H1 (cell line): ENCODE data around the gene GRIK4. TPM values are rescaled to one million over a fixed set of nuclear protein-coding genes. Genes with fewer than 3 reads are reported as not detected.

ENCODE experiments used
- CTCF ChIA-PET: fragments of 300-600 bp; sonication (Branson Sonifier 250); formaldehyde crosslinking; loops from one replicate; lab custom pipeline; 2021; ENCODE audit not compliant: partially characterized antibody; lab: Charles Lee
- POLR2A ChIA-PET: fragments of 300-600 bp; sonication (Branson Sonifier 250); formaldehyde crosslinking; loops from one replicate; lab custom pipeline; 2021; ENCODE audit warnings: inconsistent platforms; ENCODE audit not compliant: partially characterized antibody; lab: Charles Lee
- DNase-seq, 2 experiments: peaks; one replicate each; pipeline versions ENCODE4 v3.0.0 to v3.0.0-alpha.2; 2010 to 2022; ENCODE audit warnings: low spot score in 2 of 2, low read depth in 1 of 2, mixed read lengths in 1 of 2
- FAIRE-seq: peaks from 2 replicates; lab custom pipeline; 2011; peaks lifted over from hg19 to GRCh38; lab: Jason Lieb, UNC
- H2AFZ ChIP-seq: 2 replicates; pipeline ENCODE4 v1.8.1; 2012; ENCODE audit warnings: low read length, inconsistent platforms
- H2AK5ac ChIP-seq: 2 replicates; pipeline ENCODE4 v1.6.1; 2013; ENCODE audit warnings: low read depth, low read length
- H2BK120ac ChIP-seq: replicated peaks from 2 replicates; pipeline ENCODE3; 2013; ENCODE audit warnings: low read depth, low read length, inconsistent platforms
- H2BK12ac ChIP-seq: 2 replicates; pipeline ENCODE4 v1.6.1; 2013; ENCODE audit warnings: low read depth, low read length
- H2BK15ac ChIP-seq: 2 replicates; pipeline ENCODE4 v1.6.1; 2013; ENCODE audit warnings: low read length
- H2BK20ac ChIP-seq: 2 replicates; pipeline ENCODE4 v1.6.1; 2013; ENCODE audit warnings: low read length
- H2BK5ac ChIP-seq: 2 replicates; pipeline ENCODE4 v1.6.1; 2013; ENCODE audit warnings: low read depth, low read length
- H3K14ac ChIP-seq: 2 replicates; pipeline ENCODE4 v1.6.1; 2013; ENCODE audit warnings: inconsistent platforms; ENCODE audit not compliant: insufficient read length
- H3K18ac ChIP-seq: 2 replicates; pipeline ENCODE4 v1.6.1; 2013; ENCODE audit warnings: low read length; ENCODE audit errors: extremely low read depth
- H3K23ac ChIP-seq: 2 replicates; pipeline ENCODE4 v1.6.1; 2013; ENCODE audit warnings: inconsistent platforms; ENCODE audit not compliant: insufficient read length
- H3K23me2 ChIP-seq: 2 replicates; pipeline ENCODE4 v1.6.1; 2013; ENCODE audit warnings: low read depth, low read length
- H3K27ac ChIP-seq: 2 replicates; pipeline ENCODE4 v1.6.1; 2011; ENCODE audit warnings: low read depth, low read length, inconsistent platforms
- H3K27me3 ChIP-seq, 4 experiments: replicated peaks in 1 of 4; 1 replicate in 1 of 4; 2 replicates in 3 of 4; pipeline versions ENCODE4 v1.6.1 to v1.8.1; 2011 to 2013; ENCODE audit warnings: low read length in 3 of 4, mild to moderate bottlenecking in 3 of 4, inconsistent platforms in 2 of 4, mixed read lengths in 2 of 4, moderate library complexity in 1 of 4; ENCODE audit not compliant: control insufficient read depth in 3 of 4, insufficient read depth in 3 of 4; ENCODE audit errors: extremely low read depth in 1 of 4
- H3K36me3 ChIP-seq, 4 experiments: 2 replicates each; pipeline versions ENCODE4 v1.6.1 to v1.8.1; 2011 to 2013; ENCODE audit warnings: mild to moderate bottlenecking in 4 of 4, low read length in 3 of 4, moderate library complexity in 2 of 4, control low read depth in 1 of 4, inconsistent platforms in 1 of 4; ENCODE audit not compliant: insufficient read depth in 4 of 4, control insufficient read depth in 2 of 4
- H3K4ac ChIP-seq: replicated peaks from 2 replicates; pipeline ENCODE3; 2013; ENCODE audit warnings: low read length, low read depth, mixed read lengths, inconsistent platforms; ENCODE audit not compliant: insufficient read length
- H3K4me1 ChIP-seq, 4 experiments: replicated peaks in 1 of 4; 1 replicate in 1 of 4; 2 replicates in 3 of 4; pipeline versions ENCODE4 v1.6.1 to v1.8.1; 2011 to 2013; ENCODE audit warnings: low read length in 3 of 4, inconsistent platforms in 2 of 4, mixed read lengths in 1 of 4; ENCODE audit not compliant: insufficient read depth in 4 of 4, control insufficient read depth in 3 of 4
- H3K4me2 ChIP-seq, 2 experiments: 2 replicates each; pipeline versions ENCODE4 v1.6.1 to v1.8.1; 2011 to 2013; ENCODE audit warnings: low read depth in 2 of 2, low read length in 2 of 2, control low read depth in 1 of 2, inconsistent platforms in 1 of 2, mild to moderate bottlenecking in 1 of 2; ENCODE audit not compliant: insufficient read depth in 1 of 2
- H3K4me3 ChIP-seq, 4 experiments: fragments of 200-600, 300-600 bp in 1 of 4; sonication (generic), shearing (Covaris generic), sonication (Bioruptor Twin) in 1 of 4; 2 replicates each; pipeline versions ENCODE4 v1.5.1 to v1.8.1; 2011 to 2016; ENCODE audit warnings: low read length in 4 of 4, low read depth in 3 of 4, control low read depth in 2 of 4, inconsistent platforms in 2 of 4, mild to moderate bottlenecking in 2 of 4, mixed read lengths in 1 of 4, moderate library complexity in 1 of 4; ENCODE audit not compliant: insufficient read depth in 2 of 4; ENCODE audit errors: extremely low read depth in 1 of 4
- H3K56ac ChIP-seq: replicated peaks from 2 replicates; pipeline ENCODE3; 2013; ENCODE audit warnings: low read depth, mild to moderate bottlenecking, mixed read lengths, low read length, inconsistent platforms; ENCODE audit not compliant: insufficient read length
- H3K79me1 ChIP-seq: 2 replicates; pipeline ENCODE4 v1.6.1; 2013; ENCODE audit warnings: low read depth, low read length, control low read depth
- H3K79me2 ChIP-seq, 2 experiments: 2 replicates each; pipeline versions ENCODE4 v1.6.1 to v1.8.1; 2012 to 2013; ENCODE audit warnings: low read length in 2 of 2, mild to moderate bottlenecking in 2 of 2, inconsistent platforms in 1 of 2; ENCODE audit not compliant: insufficient read depth in 2 of 2, control insufficient read depth in 1 of 2
- H3K9ac ChIP-seq, 4 experiments: replicated peaks in 1 of 4; 1 replicate in 1 of 4; 2 replicates in 3 of 4; pipeline versions ENCODE4 v1.6.1 to v1.8.1; 2011 to 2013; ENCODE audit warnings: low read depth in 3 of 4, low read length in 3 of 4, control low read depth in 2 of 4, mild to moderate bottlenecking in 2 of 4, moderate library complexity in 2 of 4, inconsistent platforms in 1 of 4; ENCODE audit errors: extremely low read depth in 1 of 4
- H3K9me3 ChIP-seq, 2 experiments: 2 replicates each; pipeline versions ENCODE4 v1.6.1 to v1.8.1; 2012 to 2013; ENCODE audit warnings: mild to moderate bottlenecking in 2 of 2, moderate library complexity in 2 of 2, control low read depth in 1 of 2, inconsistent platforms in 1 of 2, low read depth in 1 of 2, low read length in 1 of 2, mixed read lengths in 1 of 2; ENCODE audit not compliant: insufficient read depth in 2 of 2
- H4K20me1 ChIP-seq, 2 experiments: replicated peaks in 1 of 2; 2 replicates each; pipeline versions ENCODE3 to v1.8.1; 2011 to 2013; ENCODE audit warnings: inconsistent platforms in 2 of 2, low read length in 2 of 2, mild to moderate bottlenecking in 1 of 2; ENCODE audit not compliant: insufficient read depth in 2 of 2, control insufficient read depth in 1 of 2
- H4K5ac ChIP-seq: 2 replicates; pipeline ENCODE4 v1.6.1; 2013; ENCODE audit warnings: low read length, low read depth, mixed read lengths, inconsistent platforms; ENCODE audit not compliant: insufficient read length
- H4K8ac ChIP-seq: 2 replicates; pipeline ENCODE4 v1.8.0; 2013; ENCODE audit warnings: mild to moderate bottlenecking, moderate library complexity, low read length, inconsistent platforms; ENCODE audit not compliant: insufficient read depth; ENCODE audit errors: extremely low read depth
- H4K91ac ChIP-seq: replicated peaks from 2 replicates; pipeline ENCODE3; 2013; ENCODE audit warnings: low read length, mixed read lengths, inconsistent platforms; ENCODE audit not compliant: insufficient read length
- WGBS, 2 experiments: shearing (Covaris generic) in 1 of 2; methylation state at CpG; one replicate each; pipeline versions ENCODE4 v1.1.6 to v1.1.7; 2013 to 2015; ENCODE audit warnings: low lambda C conversion rate in 2 of 2, mixed read lengths in 2 of 2, inconsistent platforms in 1 of 2, low coverage in 1 of 2, missing lambda C conversion rate in 1 of 2; ENCODE audit not compliant: insufficient replicate concordance in 2 of 2, insufficient coverage in 1 of 2, insufficient read length in 1 of 2; ENCODE audit errors: extremely low coverage in 1 of 2, missing lambda C conversion rate in 1 of 2; 5-methylcytosine and 5-hydroxymethylcytosine counted together
- polyA plus RNA-seq, 7 experiments: library from polyadenylated mRNA; depleted of rRNA in 3 of 7; stranded (reverse) in 5 of 7; unstranded in 2 of 7; fragments of >200 nt in 5 of 7; fragments of 200-250 nt in 2 of 7; gene quantifications; 1 replicate in 5 of 7; 2 replicates in 1 of 7; 4 replicates in 1 of 7; pipeline versions ENCODE4 v1.2.1 to v1.2.3, GENCODE V29; 2011 to 2013; ENCODE audit warnings: missing spikeins in 2 of 7, mixed read lengths in 2 of 7
- total RNA-seq: library from RNA; stranded (reverse); fragmentation: NEBNext Ultra II Directional; extraction: Animal tissue kit (Norgen Biotek cat#: 25700); gene quantifications from 2 replicates; pipeline ENCODE4 v1.2.1, GENCODE V29; 2021

Gene GRIK4
- total and polyA plus RNA-seq, 2 of the 8 experiments (the other 6 are each of a cell fraction or from before 2014, with no cell fraction given) = 1.2 to 2.9 TPM

DNA sequence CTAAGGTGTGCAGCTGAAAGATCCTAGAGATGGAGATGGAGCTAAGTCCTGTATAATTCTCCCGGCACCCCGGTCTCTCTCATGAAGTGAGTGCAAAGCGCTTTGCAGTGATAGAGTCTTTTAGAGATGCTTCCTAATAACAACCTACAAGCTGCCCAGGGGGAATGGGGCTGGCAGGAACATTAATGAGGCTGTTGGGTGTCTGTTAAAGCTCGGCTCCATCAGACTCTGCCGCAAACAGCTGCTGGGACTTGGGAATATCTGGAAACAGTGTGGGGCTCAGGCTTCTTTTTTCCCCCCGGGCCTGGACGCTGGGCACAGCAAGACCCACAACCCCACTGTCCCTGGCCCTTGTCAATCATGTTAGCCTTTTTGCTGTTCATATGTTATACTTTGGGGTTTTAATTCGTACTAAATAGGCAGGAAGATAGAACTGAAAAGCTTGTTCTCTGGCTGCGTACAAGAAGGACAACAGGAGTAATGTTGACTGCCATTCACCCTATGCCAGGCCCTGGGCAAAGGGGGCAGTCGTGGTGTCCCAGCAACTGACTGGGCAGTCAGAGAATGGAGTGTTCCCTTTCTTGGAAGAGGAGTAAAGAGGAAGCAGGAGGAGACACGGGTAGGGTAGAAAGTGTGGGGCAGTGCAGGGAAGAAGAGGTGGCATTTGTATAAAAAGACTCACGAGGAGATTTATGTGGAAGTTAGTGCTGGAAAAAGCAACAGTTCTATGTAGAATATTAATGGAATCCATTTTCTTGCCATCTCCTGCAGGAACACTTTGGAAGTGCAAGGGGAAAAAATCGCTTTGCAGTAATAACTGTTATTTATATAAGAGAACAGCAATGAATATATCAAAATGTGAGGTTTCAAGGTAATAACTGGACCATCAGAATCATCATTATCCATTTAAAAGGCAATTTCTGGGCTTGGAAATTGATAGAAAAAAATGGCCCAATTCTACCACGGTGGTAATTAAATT, 232.8 kb downstream of the GRIK4 start:
- Histone ChIP-seq H2BK12ac (no peak overlapping the region), H2AK5ac (no peak overlapping the region), H3K4me2 (no peak overlapping the region), H3K14ac (no peak overlapping the region), H3K4me3 (no peak overlapping the region), H2BK20ac (no peak overlapping the region), H3K9me3 (no peaks in the 10 kb centered on the region), H3K9ac (no peak overlapping the region), H4K20me1 (peaks cover 0 to 1% of the 10 kb centered on the region in 2 experiments), H3K23me2 (no peaks in the 10 kb centered on the region), H3K23ac (no peak overlapping the region), H3K79me2 (no peaks in the 10 kb centered on the region), H3K27ac (no peak overlapping the region), H3K79me1 (no peaks in the 10 kb centered on the region), H3K27me3 (no peaks in the 10 kb centered on the region), H4K91ac (no peak overlapping the region), H4K5ac (no peak overlapping the region), H2BK15ac (no peak overlapping the region), H3K36me3 (no peaks in the 10 kb centered on the region), H2AFZ (no peak overlapping the region), H3K4ac (no peak overlapping the region), H2BK120ac (no peak overlapping the region), H3K56ac (no peak overlapping the region), H2BK5ac (no peak overlapping the region), H3K18ac (no peak overlapping the region), H4K8ac (no peak overlapping the region), H3K4me1 (peaks cover 2 to 8% (median 4%) of the 10 kb centered on the region in 4 experiments; a peak in 5 of 7 replicates)
- FAIRE-seq (no peak), DNase-seq (no peak)
- POLR2A ChIA-PET = interaction anchor here (1.4 kb wide), 1 partner anchor 8 kb away, joined by 3 read pairs; no protein-coding TSS in a partner anchor
- CTCF ChIA-PET = interaction anchor here (0.6 to 4.5 kb wide), 7 partner anchors 12 to 1296 kb away, joined by 3 to 19 read pairs (median 3); no protein-coding TSS in a partner anchor
- WGBS, 2 experiments = 88% methylated on average over 14 of the region's 14 CpGs; no CpG with 5 or more reads in 1 of the 2 experiments
